GM23338 (cell line): ENCODE measurements around the gene SIVA1. TPM values are rescaled to one million over a fixed set of nuclear protein-coding genes. Genes with fewer than 3 reads are reported as not detected.

Experiments used
- ATAC-seq: fragments of 200-7000 bp; cut with Tn5 transposase; 3 replicates; pipeline ENCODE4 v1.9.1; 2020
- DNase-seq: peaks from one replicate; pipeline ENCODE4 v3.0.0-alpha.2; 2015; ENCODE audit warnings: low spot score
- H2AFZ ChIP-seq: fragments of 200-600 bp; sonication (generic); 2 replicates; pipeline ENCODE4 v1.8.0; 2016; ENCODE audit warnings: antibody characterized with exemption, mild to moderate bottlenecking, moderate library complexity
- H3F3A ChIP-seq: fragments of 200-600 bp; sonication (generic); replicated peaks from 2 replicates; pipeline ENCODE4 v1.8.0; 2017; ENCODE audit warnings: antibody characterized with exemption, mixed run types, low read depth
- H3K27ac ChIP-seq: fragments of 200-600 bp; sonication (generic); 2 replicates; pipeline ENCODE4 v1.6.1; 2016; ENCODE audit warnings: low read depth
- H3K27me3 ChIP-seq: fragments of 200-600 bp; sonication (generic); 2 replicates; pipeline ENCODE4 v1.8.0; 2016; ENCODE audit warnings: mild to moderate bottlenecking, mixed run types, moderate library complexity; ENCODE audit not compliant: insufficient read depth
- H3K36me3 ChIP-seq: fragments of 200-600 bp; sonication (generic); 2 replicates; pipeline ENCODE4 v1.8.0; 2016; ENCODE audit warnings: mild to moderate bottlenecking; ENCODE audit not compliant: insufficient read depth
- H3K4me1 ChIP-seq: fragments of 200-600 bp; sonication (generic); 2 replicates; pipeline ENCODE4 v1.8.0; 2016; ENCODE audit warnings: mild to moderate bottlenecking, moderate library complexity; ENCODE audit not compliant: insufficient read depth
- H3K4me2 ChIP-seq: fragments of 200-600 bp; sonication (generic); 2 replicates; pipeline ENCODE4 v1.7.1; 2017; ENCODE audit warnings: mixed run types
- H3K4me3 ChIP-seq: fragments of 200-600 bp; sonication (generic); 2 replicates; pipeline ENCODE4 v1.6.1; 2016; ENCODE audit warnings: mixed run types
- H3K79me2 ChIP-seq: fragments of 200-600 bp; sonication (generic); replicated peaks from 2 replicates; pipeline ENCODE4 v1.8.0; 2017; ENCODE audit warnings: mild to moderate bottlenecking; ENCODE audit not compliant: insufficient read depth
- H3K9me2 ChIP-seq: fragments of 200-600 bp; sonication (generic); 2 replicates; pipeline ENCODE4 v1.8.0; 2017; ENCODE audit not compliant: insufficient read depth
- H4K20me1 ChIP-seq: fragments of 200-600 bp; sonication (generic); replicated peaks from 2 replicates; pipeline ENCODE4 v1.8.0; 2017; ENCODE audit warnings: mild to moderate bottlenecking; ENCODE audit not compliant: insufficient read depth
- H3K27ac Mint-ChIP-seq: 2 replicates; pipeline ENCODE4 v1.8.0; 2020; ENCODE audit warnings: inconsistent platforms, mild to moderate bottlenecking, moderate library complexity, mixed read lengths
- H3K27me3 Mint-ChIP-seq: 3 replicates; pipeline ENCODE4 v1.8.0; 2022; ENCODE audit warnings: low read depth, mild to moderate bottlenecking, moderate library complexity, mixed read lengths, inconsistent platforms; ENCODE audit not compliant: insufficient read depth, poor library complexity
- H3K36me3 Mint-ChIP-seq: 3 replicates; pipeline ENCODE4 v1.8.0; 2021; ENCODE audit warnings: low read depth, mild to moderate bottlenecking, inconsistent platforms, moderate library complexity, mixed read lengths
- H3K4me1 Mint-ChIP-seq: 3 replicates; pipeline ENCODE4 v1.8.0; 2020; ENCODE audit warnings: mild to moderate bottlenecking, inconsistent platforms, mixed read lengths
- H3K4me3 Mint-ChIP-seq: 3 replicates; pipeline ENCODE4 v1.8.0; 2021; ENCODE audit warnings: moderate library complexity, mild to moderate bottlenecking, inconsistent platforms, mixed read lengths
- H3K9me3 Mint-ChIP-seq: 3 replicates; pipeline ENCODE4 v1.8.0; 2020; ENCODE audit warnings: moderate library complexity, mild to moderate bottlenecking, inconsistent platforms, mixed read lengths
- CREB1 ChIP-seq: fragments of 250-450 bp; sonication (Bioruptor Pico); IDR thresholded peaks from 2 replicates; pipeline ENCODE4 v1.5.0; 2020; ENCODE audit warnings: low read depth, mild to moderate bottlenecking, moderate library complexity
- CTCF ChIP-seq, 2 experiments: fragments of 200-600 bp in 1 of 2; sonication (generic) in 1 of 2; conservative IDR thresholded peaks; 2 replicates each; pipeline versions ENCODE4 v1.5.1 to v1.6.1; 2016 to 2017; ENCODE audit warnings: antibody characterized with exemption in 2 of 2, low read depth in 2 of 2, mild to moderate bottlenecking in 2 of 2, moderate library complexity in 1 of 2
- ETS1 ChIP-seq: IDR thresholded peaks from 2 replicates; pipeline ENCODE4 v1.6.1; 2016; ENCODE audit warnings: antibody characterized with exemption
- EZH2 ChIP-seq: fragments of 200-600 bp; sonication (generic); IDR thresholded peaks from one replicate; pipeline ENCODE4 v1.8.0; 2017; ENCODE audit warnings: antibody characterized with exemption, mild to moderate bottlenecking, low read depth; ENCODE audit not compliant: unreplicated experiment
- EZH2phosphoT487 ChIP-seq: fragments of 200-600 bp; sonication (generic); IDR thresholded peaks from one replicate; pipeline ENCODE4 v1.8.1; 2018; ENCODE audit warnings: antibody characterized with exemption; ENCODE audit not compliant: unreplicated experiment
- JUNB ChIP-seq: IDR thresholded peaks from one replicate; pipeline ENCODE4 v1.6.1; 2016; ENCODE audit warnings: antibody characterized with exemption; ENCODE audit not compliant: unreplicated experiment
- NANOG ChIP-seq: IDR thresholded peaks from 2 replicates; pipeline ENCODE4 v1.6.1; 2016; ENCODE audit warnings: antibody characterized with exemption, borderline replicate concordance
- POLR2AphosphoS5 ChIP-seq: IDR thresholded peaks from 2 replicates; pipeline ENCODE4 v1.6.1; 2016; ENCODE audit warnings: antibody characterized with exemption, low read depth
- STAT1 ChIP-seq: IDR thresholded peaks from one replicate; pipeline ENCODE4 v1.6.1; 2016; ENCODE audit warnings: antibody characterized with exemption; ENCODE audit not compliant: unreplicated experiment
- ZNF114 ChIP-seq: fragments of 250-450 bp; sonication (Bioruptor Pico); IDR thresholded peaks from 2 replicates; pipeline ENCODE4 v1.5.0; 2020; ENCODE audit warnings: mild to moderate bottlenecking, moderate library complexity
- ZNF331 ChIP-seq: fragments of 250-450 bp; sonication (Bioruptor Pico); IDR thresholded peaks from 2 replicates; pipeline ENCODE4 v1.5.0; 2020; ENCODE audit warnings: low read depth, mild to moderate bottlenecking, moderate library complexity
- polyA plus RNA-seq: library from polyadenylated mRNA; unstranded; fragments of >200 nt; fragmentation: Nextera tagmentation; extraction: Ambion mirVana; gene quantifications from 2 replicates; pipeline ENCODE4 v1.2.1, GENCODE V29; 2016
- total RNA-seq: library from RNA; depleted of rRNA; stranded (reverse); fragments of >200 nt; shearing (Covaris generic); gene quantifications from 2 replicates; pipeline ENCODE4 v1.2.3, GENCODE V29; 2014
- TF ChIP-seq, protein P1 (sequence below): fragments of 250-450 bp; sonication (Bioruptor Pico); IDR thresholded peaks from 2 replicates; pipeline ENCODE4 v1.5.0; 2020; ENCODE audit warnings: mild to moderate bottlenecking, moderate library complexity
- TF ChIP-seq, protein P2 (sequence below): IDR thresholded peaks from one replicate; pipeline ENCODE4 v1.6.1; 2018; ENCODE audit warnings: antibody characterized with exemption; ENCODE audit not compliant: unreplicated experiment

SIVA1 gene
- total and polyA plus RNA-seq, 2 experiments from 2014 or later = 215 to 392 TPM

DNA sequence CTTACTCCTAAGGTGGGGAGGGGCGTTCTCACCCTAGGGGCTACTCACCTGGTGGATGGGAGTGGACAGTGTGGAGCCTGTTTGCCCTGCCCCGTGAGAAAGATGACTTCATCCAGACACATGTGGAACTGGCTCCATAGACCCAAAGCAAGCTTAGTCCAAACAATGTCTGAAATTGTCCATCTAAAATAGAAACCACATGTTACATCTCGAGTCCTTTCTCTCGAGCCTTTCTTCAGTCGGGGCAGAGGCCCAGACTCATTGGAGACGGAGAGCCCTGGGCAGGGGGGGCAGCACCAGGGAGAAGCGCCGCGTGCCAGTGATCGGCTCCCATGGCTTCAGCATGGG is 4.3 kb downstream of the SIVA1 start:
- no peaks in the 10 kb centered on the region for H3F3A ChIP-seq
- H2AFZ ChIP-seq = no peak overlapping the region
- peaks cover 6% of the 10 kb centered on the region; the same call in 1 of the 2 replicates for H3K4me1 ChIP-seq
- DNase-seq (no peak), ATAC-seq (no peak)
- no peaks in the 10 kb centered on the region for H3K27me3 ChIP-seq
- no peak overlapping the region for H3K4me3 ChIP-seq
- H3K79me2 ChIP-seq = peaks cover 39% of the 10 kb centered on the region
- no peaks in the 10 kb centered on the region for H3K9me2 ChIP-seq
- Mint-ChIP-seq H3K36me3 (peaks cover 70% of the 10 kb centered on the region), H3K4me1 (peaks cover 30% of the 10 kb centered on the region), H3K27ac (no peak overlapping the region), H3K9me3 (peaks cover 4% of the 10 kb centered on the region; the same call in 2 of the 3 replicates), H3K4me3 (no peak overlapping the region), H3K27me3 (peaks cover 33% of the 10 kb centered on the region)
- no peak overlapping the region for H3K4me2 ChIP-seq
- no peak overlapping the region for H3K27ac ChIP-seq
- peaks cover 11% of the 10 kb centered on the region for H4K20me1 ChIP-seq
- no peaks in the 10 kb centered on the region for H3K36me3 ChIP-seq
- TF ChIP-seq, protein P1, sequence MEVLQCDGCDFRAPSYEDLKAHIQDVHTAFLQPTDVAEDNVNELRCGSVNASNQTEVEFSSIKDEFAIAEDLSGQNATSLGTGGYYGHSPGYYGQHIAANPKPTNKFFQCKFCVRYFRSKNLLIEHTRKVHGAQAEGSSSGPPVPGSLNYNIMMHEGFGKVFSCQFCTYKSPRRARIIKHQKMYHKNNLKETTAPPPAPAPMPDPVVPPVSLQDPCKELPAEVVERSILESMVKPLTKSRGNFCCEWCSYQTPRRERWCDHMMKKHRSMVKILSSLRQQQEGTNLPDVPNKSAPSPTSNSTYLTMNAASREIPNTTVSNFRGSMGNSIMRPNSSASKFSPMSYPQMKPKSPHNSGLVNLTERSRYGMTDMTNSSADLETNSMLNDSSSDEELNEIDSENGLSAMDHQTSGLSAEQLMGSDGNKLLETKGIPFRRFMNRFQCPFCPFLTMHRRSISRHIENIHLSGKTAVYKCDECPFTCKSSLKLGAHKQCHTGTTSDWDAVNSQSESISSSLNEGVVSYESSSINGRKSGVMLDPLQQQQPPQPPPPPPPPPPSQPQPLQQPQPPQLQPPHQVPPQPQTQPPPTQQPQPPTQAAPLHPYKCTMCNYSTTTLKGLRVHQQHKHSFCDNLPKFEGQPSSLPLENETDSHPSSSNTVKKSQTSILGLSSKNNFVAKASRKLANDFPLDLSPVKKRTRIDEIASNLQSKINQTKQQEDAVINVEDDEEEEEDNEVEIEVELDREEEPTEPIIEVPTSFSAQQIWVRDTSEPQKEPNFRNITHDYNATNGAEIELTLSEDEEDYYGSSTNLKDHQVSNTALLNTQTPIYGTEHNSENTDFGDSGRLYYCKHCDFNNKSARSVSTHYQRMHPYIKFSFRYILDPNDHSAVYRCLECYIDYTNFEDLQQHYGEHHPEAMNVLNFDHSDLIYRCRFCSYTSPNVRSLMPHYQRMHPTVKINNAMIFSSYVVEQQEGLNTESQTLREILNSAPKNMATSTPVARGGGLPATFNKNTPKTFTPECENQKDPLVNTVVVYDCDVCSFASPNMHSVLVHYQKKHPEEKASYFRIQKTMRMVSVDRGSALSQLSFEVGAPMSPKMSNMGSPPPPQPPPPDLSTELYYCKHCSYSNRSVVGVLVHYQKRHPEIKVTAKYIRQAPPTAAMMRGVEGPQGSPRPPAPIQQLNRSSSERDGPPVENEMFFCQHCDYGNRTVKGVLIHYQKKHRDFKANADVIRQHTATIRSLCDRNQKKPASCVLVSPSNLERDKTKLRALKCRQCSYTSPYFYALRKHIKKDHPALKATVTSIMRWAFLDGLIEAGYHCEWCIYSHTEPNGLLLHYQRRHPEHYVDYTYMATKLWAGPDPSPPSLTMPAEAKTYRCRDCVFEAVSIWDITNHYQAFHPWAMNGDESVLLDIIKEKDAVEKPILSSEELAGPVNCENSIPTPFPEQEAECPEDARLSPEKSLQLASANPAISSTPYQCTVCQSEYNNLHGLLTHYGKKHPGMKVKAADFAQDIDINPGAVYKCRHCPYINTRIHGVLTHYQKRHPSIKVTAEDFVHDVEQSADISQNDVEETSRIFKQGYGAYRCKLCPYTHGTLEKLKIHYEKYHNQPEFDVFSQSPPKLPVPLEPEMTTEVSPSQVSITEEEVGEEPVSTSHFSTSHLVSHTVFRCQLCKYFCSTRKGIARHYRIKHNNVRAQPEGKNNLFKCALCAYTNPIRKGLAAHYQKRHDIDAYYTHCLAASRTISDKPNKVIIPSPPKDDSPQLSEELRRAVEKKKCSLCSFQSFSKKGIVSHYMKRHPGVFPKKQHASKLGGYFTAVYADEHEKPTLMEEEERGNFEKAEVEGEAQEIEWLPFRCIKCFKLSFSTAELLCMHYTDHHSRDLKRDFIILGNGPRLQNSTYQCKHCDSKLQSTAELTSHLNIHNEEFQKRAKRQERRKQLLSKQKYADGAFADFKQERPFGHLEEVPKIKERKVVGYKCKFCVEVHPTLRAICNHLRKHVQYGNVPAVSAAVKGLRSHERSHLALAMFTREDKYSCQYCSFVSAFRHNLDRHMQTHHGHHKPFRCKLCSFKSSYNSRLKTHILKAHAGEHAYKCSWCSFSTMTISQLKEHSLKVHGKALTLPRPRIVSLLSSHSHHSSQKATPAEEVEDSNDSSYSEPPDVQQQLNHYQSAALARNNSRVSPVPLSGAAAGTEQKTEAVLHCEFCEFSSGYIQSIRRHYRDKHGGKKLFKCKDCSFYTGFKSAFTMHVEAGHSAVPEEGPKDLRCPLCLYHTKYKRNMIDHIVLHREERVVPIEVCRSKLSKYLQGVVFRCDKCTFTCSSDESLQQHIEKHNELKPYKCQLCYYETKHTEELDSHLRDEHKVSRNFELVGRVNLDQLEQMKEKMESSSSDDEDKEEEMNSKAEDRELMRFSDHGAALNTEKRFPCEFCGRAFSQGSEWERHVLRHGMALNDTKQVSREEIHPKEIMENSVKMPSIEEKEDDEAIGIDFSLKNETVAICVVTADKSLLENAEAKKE (CRISPR knock-in tag) = no peak
- TF ChIP-seq JUNB (no peak), CREB1 (no peak), POLR2AphosphoS5 (no peak), ETS1 (no peak), CTCF (conservative IDR thresholded peaks at IDR 0.05; ENCODE audit: low read depth in 2 of 2) (no peak), EZH2phosphoT487 (no peak), EZH2 (no peak), ZNF331 (CRISPR knock-in tag) (no peak), ZNF114 (CRISPR knock-in tag) (no peak), STAT1 (no peak), NANOG (no peak)
- TF ChIP-seq, protein P2, sequence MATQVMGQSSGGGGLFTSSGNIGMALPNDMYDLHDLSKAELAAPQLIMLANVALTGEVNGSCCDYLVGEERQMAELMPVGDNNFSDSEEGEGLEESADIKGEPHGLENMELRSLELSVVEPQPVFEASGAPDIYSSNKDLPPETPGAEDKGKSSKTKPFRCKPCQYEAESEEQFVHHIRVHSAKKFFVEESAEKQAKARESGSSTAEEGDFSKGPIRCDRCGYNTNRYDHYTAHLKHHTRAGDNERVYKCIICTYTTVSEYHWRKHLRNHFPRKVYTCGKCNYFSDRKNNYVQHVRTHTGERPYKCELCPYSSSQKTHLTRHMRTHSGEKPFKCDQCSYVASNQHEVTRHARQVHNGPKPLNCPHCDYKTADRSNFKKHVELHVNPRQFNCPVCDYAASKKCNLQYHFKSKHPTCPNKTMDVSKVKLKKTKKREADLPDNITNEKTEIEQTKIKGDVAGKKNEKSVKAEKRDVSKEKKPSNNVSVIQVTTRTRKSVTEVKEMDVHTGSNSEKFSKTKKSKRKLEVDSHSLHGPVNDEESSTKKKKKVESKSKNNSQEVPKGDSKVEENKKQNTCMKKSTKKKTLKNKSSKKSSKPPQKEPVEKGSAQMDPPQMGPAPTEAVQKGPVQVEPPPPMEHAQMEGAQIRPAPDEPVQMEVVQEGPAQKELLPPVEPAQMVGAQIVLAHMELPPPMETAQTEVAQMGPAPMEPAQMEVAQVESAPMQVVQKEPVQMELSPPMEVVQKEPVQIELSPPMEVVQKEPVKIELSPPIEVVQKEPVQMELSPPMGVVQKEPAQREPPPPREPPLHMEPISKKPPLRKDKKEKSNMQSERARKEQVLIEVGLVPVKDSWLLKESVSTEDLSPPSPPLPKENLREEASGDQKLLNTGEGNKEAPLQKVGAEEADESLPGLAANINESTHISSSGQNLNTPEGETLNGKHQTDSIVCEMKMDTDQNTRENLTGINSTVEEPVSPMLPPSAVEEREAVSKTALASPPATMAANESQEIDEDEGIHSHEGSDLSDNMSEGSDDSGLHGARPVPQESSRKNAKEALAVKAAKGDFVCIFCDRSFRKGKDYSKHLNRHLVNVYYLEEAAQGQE = no peak
